DMS114 treated with DMSO at 0.1 percent for 48 hours (cell line): ENCODE results near the gene ADK.
A peak's percentile ranks its signal among the peaks of the same experiment; 100 is the strongest.

Experiments used
- DNase-seq: peaks from one replicate; lab custom pipeline; 2025; ENCODE audit not compliant: unreplicated experiment; lab: John Stamatoyannopoulos, UW

Gene ADK

DNA sequence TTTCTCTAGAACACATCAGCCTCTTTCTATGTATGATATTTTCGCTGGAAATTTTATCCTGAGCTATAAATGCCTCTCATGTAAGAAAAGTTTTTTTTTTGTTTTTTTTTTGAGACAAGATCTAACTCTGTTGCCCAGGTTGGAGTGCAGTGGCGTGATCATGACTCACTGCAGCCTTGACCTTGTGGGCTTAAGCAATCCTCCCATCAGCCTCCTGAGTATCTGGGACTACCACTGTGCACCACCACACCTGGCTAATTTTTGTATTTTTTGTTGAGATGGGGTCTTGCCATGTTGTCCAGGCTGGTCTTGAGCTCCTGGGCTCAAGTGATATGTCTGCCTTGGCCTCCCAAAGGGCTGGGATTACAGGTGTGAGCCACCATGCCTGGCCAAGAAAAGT lies 80.4 kb downstream of the ADK start:
- no peak for DNase-seq

DNA sequence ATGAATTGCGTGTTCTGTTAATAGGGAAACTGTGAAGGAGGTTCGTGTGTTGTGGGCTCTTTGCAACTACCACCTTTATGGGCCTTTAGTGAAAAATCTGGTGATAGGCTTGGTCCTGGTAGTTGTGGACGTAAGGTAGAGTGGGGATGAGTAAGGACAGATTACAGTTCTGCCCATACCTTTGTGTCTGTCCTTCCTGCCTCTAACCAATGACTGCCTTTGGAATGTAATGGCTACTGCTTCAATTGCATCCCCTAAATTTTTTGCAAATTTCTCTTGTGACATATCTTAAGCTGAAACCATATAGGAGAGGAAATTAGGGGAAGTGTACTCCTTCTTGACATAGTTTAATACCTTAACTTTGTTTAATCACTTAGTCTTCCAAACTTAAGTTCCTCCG lies 82.3 kb downstream of the ADK start:
- no peak for DNase-seq

DNA sequence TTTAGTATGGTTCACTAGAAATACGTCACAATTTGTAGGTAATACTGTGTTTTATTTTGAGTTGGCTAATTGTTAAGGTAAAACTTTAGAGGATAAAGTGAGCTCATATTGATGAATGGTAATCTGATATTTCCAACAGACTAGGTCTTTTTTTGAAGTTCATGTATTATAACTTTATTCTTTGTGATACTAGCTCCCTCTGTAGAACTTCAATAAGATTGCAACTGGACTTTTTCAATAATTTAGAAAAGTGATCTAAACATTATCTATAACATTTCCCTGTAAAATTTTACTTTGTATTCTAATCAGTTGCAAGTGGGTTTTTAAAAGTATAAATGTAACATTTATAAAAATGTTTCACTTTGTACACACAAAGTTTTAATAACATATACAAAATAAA lies 83.5 kb downstream of the ADK start:
- DNase-seq: peak; percentile 9

DNA sequence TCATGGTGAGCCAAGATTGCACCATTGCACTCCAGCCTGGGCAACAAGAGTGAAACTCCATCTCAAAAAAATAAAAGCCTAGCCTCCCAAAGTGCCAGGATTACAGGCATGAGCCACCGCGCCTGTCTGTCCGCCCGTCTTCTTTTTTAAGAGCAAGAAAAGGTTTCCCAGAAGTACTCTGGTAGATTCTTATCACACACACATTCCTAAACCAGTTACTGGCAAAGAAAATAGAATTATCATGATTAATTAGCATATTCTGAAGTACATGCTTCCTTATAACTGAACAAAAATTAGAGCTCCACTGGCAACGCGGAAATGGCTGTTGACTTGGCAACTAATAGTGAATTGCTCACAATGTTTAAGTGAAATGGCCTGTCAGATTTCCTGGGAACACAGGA lies 87.0 kb downstream of the ADK start:
- no peak for DNase-seq

DNA sequence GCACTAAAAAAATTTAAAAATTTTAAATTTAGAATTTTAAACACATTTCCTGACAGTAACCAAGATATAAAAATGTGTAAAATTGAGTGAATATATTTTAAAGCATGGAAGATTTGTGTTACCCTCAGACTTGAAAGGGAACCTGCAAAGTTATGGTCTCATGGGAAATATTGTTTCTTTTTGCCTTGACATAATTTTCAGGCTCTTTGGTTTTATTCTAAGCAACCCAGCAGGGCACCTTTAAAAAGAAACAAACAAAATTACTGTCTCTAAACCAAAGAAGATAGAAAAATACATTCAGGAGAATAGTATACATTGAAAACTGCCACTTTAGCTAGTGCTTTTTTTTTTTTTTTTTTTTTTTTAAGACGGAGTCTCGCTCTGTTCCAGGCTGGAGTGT lies 87.5 kb downstream of the ADK start:
- no peak for DNase-seq

DNA sequence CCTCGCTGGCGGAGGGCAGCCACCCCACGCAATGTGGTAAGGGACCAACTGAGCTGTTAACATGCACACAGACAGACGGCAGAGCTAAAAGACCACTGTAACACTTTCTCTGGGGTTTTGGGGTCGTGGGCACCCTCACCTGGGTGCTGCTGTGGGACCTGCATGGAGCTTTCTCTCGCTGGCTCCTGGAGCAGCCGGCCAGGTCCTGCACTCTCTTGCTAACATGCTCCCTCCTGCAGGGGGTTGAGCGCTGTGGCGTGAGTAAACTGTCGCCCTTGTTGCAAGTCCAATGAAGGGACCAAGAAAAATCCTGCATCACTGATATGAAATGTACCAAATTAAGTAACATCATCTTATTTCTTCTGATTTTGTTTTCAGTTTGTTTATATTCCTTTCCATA lies 92.0 kb downstream of the ADK start:
- no peak for DNase-seq

DNA sequence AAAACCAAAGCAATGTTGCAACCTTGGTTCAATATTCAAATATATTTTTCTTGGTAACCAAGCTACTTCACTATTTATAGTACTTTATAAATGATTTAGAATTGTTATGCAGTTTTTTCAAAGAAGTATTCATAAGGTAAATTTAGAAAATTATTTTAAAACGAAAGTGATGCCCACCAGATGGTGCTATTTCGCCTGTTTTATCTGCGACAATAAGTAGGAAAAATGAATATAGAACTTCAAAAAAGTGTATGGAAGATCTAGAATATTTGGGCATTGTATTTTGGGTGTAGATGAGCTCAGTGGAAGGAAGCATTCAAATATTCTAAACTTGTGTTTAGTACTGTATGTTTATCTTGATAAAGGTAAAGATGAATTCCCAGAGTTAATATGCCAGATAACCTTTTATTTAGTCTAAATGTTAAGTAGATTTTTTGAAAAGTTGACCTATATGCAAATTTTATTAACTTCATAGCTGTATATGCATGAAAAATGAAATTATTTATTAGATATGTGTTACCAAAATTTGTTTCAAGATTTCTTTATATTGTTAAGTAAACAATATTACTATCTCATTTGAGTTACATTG lies 93.2 kb downstream of the ADK start:
- peak; percentile 37 for DNase-seq

DNA sequence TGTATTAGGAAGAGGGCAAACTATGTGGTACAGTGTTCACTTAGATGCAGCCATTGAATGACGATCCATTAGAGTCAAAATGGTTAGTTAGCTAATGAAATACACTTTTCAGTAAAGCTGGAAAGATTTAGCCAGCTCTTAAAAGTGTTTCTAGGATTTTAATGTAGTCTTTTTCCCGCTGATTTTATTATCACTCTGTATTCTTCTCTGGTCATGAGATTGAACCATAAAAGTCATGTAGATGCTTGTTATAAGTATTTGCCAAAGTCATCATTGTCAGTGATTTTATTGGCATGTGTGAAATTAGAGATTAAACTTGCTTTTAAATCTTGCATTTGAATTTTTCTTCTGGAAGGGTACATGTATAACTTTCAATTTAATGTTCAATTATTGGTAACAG lies 93.8 kb downstream of the ADK start:
- DNase-seq: no peak

DNA sequence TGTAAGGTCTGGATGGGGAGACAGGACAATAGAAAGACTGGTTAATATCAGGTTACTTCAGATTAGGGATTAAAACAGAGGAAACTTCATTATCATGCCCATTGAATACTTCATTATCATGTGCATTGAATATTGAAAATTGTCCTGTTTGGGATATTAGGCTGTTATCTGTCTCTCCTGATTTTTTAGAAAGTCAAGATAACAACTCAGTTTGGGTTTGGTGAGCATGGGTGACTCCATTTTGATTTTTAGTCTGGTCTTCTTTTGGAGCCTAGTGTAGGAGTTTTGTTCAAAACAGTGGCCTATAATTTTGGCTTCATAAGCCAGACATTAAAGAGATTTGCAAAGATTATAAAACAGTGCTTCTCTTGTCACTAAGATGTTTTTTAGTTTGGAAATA lies 95.5 kb downstream of the ADK start:
- no peak for DNase-seq

DNA sequence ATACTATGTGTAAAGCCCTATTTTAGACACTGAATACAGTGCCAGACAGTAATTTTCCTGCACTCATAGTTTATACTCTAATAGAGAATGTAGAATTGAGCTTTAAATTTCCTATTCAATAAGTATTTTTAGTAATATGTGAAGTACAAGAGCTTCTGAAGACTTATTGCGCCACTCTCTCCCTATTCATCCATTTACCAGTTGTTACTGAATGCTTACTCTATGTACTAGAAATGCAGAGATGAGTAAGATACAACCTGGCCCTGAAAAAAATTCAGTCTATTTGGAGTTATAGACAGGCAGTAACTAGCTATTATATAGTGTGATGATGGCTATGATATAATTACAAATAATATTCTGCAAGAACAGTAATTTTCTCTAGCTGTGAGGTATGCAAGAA lies 98.8 kb downstream of the ADK start:
- DNase-seq: no peak

DNA sequence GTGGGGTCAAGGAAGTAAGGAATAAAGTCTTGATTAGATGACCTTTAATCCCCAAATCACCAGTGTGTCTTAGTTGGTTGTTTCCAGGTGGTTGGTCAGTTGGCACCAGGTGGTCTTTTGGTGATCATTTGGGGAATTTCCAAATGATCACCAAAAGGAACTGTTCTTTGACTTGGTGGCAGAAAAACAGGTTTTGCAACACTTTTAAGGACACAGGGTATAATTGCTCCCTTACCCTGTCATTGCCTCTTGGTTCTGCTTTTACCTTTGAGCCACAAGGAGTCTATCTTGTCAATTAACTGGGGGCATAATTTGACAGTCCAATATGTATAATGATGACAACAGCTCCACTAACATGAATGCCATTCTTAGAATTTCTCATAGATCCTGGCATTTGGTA lies 104.2 kb downstream of the ADK start:
- DNase-seq: no peak

DNA sequence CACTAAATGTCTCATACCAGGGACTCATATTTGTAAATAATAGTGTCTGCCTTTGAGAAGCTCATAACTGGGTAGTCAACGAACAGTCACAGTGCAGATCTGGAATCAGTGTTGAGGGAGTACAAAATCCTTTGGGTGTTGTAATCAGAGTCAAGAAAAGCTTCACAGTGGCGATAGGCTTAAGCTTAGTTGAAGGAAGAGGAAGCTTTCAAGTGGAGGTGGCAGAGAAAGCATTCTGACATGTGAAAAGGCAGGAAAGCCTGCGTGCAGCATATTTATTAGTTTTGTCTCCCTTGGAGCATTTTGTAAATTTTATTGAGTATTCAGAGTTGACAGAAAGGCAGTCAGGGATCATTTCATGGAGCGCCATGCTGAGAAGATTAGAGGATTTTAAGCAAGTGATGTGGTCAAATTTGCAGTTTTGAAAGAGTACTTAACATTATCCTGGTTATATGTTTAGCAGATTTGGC lies 104.9 kb downstream of the ADK start:
- no peak for DNase-seq

DNA sequence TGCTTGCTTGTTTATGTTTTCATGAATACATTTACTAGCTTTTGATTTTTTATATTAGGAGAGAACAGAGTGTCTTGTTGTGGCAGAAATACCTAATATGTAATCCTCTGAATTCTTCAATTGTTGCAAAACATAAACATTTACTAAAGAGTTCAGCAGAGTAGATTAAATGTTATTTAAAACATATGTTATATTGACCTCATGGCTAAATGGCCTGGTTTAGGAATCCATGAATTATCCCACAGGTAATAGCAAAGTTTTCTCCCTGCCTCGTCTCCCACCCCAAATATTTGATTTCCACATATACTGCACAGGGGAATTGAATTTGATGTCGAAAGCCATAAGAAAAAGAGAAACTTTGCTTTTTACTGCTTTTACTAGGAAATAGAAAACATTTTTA lies 111.8 kb downstream of the ADK start:
- DNase-seq: no peak

DNA sequence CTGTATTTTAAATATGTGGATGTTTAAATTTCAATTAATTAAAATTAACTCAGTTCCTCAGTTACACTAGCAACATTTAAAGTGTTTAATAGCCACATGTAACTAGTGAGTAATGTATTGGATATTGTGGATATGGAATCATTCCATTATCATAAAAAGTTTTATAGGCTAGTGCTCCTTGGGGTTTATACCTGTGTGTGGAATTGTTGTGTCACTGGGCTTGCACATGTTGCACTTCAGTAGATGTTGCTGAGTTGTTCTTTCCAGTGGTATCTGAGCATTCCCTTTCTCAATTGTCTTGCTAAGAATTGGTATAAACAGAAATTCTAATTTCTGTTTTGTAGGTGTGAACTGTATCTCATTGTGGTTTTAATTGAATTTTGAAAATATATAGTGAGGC lies 113.0 kb downstream of the ADK start:
- no peak for DNase-seq

DNA sequence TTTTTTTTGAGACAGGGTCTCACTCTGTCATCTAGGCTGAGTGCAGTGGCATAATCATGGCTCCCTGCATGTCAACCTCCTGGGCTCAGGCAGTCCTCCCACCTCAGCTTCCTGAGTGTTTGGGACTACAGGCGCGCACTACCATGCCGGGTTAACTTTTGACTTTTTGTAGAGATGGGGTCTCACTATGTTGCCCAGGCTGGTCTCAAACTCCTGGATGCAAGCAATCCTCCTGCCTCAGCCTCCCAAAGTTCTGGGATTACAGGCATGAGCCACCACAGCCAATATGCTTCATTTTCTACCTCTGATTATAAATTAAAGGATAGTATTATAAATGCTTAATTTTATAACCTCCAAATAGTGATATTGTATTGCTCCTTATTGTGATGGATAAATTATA lies 121.3 kb downstream of the ADK start:
- no peak for DNase-seq

DNA sequence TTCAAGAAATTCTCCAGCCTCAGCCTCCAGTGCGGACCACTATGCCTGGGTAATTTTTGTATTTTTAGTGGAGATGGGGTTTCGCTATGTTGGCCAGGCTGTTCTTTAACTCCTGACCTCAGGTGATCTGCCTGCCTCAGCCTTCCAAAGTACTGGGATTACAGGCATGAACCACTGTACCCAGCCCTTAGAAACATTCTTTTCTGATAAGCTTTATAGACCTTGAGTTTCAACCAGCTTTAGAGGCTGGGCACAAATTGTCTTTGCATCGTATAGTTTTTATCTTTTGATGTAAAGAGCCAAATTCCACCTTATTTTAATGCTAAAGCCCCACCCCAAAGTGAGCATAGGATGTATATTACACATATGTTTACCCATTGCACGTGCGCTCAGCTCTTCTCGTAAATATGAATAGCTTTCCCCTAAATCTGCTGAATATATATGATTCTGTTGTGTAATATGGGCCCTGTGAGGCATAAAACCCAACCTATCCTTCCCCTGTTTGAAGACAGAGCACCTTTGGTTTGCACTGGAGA lies 124.8 kb downstream of the ADK start:
- DNase-seq: no peak

DNA sequence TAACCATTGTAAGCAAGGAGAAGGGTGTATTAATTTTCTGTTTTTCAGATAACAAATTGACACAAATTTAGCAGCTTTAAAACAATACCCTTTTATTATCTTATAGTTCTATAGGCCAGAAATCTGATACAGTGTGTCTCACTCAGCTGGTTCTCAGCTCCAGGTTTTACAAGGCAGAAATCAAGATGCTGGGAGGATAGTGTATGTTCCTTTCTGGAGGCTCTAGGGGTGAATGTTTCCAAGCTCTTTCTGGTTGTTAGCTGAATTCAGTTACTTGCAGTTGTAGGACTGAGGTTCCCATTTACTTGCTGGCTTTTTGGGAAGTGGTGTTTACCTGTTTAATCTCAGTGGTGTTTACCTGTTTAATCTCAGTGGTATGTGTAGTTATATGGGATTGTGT lies 125.4 kb downstream of the ADK start:
- DNase-seq: no peak

DNA sequence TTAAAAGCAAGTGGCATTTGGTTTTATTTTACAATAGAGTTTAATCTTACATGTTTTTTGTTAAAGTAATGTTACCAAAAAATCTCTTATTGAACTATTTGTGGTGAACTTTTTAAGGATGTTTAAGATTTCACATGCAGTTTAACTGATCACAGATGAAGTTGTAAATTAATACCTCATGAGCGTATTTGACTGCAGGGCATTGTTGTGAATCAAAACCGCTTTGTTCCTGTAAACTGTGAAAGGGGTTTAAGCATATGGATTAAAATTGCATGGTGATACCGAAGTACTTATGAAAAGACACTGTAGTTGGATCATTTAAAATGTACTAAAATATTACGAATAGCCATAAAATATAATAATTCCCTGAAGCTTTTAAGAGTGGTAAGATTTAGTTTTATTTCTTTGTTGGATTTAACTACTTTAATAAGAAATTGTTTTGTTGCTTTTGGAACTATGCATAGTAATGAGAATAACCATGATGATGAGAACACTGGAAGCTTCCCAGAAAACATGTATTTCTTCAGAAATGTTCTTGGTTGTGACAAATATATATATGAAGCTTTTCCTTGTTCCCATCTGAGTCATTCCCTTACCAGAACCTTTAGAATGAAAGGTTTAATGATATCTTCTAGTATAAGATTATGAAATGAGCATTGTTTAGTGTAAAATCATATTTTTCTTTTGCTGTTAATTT lies 131.3 kb downstream of the ADK start:
- DNase-seq: no peak

DNA sequence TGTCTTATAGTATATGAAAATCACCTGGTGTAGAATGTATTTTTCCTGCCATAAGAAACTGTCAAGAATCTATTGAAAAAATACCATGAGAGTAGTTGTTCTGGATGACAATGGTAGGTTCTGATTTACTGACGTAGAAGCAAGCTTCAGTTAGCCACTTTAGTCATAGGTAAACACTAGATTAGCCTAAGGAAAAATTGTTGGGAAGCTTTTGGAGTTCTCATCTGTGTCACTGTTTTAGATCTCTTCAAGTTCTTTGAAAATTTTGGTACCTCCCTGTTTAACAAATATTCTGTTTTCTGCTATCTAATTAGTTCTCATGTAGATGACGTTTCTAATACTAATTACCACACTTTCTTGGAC lies 131.8 kb downstream of the ADK start:
- no peak for DNase-seq

DNA sequence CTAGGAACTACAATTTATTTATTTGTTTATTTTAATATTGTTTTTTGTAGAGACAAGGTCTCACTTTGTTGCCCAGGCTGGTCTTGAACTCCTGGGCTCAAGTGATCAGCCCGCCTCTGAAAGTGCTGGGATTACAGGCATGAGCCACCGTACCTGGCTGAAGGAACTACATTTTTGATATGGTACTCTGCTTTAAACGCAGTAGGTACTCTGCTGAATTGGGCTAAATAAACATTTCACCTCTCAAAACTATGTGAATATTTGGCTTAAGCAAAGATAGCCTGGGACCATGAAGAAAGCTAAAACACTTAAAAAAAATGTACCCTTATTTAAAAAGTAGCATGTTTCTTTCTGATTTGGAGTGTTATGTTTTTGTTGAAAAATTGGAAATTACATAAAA lies 138.2 kb downstream of the ADK start:
- DNase-seq: no peak

DNA sequence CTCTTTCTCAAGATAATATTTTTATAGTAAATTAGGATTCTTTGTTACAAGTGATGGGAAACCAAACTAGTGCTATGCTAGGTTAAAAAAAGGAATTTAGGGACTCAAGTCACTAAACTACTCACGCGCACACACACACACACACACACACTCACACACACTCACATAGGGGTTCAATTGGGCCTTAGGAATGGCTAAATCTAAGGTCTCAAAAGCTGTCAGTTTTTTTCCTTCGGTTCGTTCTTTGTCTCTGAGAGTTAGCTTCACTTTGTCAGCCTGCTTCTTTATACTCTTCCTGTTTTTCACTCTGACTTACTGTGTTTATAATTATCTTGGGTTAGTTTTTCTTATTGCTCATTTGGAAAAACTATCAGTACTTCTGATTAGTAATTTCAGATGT lies 138.9 kb downstream of the ADK start:
- no peak for DNase-seq

DNA sequence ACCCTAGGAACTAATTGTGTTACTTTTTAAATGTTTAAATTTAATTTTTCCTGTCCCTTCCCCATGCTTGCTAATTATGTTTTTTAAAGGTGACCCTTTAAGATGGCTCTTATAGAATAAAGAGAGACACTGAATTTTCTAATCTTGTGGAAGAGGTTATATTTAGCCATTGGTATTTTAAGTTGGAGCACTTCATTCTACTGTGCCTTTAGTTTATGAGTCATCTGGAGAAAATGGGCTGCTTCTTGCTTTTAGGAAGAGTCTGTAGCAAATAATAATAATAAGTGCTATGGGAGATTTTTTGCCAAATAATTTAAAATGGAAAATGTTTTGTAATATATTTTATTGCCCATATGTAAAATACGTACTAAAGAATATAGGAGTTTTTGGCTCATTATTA lies 139.7 kb downstream of the ADK start:
- no peak for DNase-seq

DNA sequence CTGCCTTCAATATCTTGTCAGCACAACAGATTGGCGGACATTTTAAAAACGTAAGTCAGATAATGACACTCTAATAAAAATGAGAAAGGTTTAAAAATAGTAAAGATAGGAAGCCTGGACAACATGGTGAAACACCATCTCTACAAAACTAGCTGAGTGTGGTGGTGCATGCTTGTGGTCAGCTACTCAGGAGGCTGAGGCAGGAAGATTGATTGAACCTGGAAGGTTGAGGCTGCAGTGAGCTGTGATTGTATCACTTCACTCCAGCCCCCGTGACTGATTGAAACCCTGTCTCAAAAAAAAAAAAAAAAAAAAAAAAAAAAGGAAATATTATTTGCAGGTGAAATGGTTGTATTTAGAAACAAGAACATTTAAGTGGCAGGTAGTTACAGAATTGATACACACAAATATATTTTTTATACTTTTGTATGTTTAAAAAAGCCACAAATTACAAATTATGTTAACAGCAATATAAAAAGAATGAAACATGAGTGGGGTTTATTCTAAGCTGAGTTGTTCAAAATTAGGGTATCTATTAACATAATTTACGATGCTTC lies 141.9 kb downstream of the ADK start:
- DNase-seq: no peak
